HUES64 (cell line): ENCODE measurements around the gene TASOR2.

Experiments used
- H3K27ac ChIP-seq: 2 replicates; pipeline ENCODE4 v1.7.0; 2013; ENCODE audit warnings: low read depth, low read length, inconsistent platforms
- H3K27me3 ChIP-seq: 2 replicates; pipeline ENCODE4 v1.6.1; 2013; ENCODE audit warnings: mild to moderate bottlenecking, low read length; ENCODE audit not compliant: insufficient read depth
- H3K36me3 ChIP-seq: 2 replicates; pipeline ENCODE4 v1.6.1; 2013; ENCODE audit warnings: mild to moderate bottlenecking, low read length; ENCODE audit not compliant: insufficient read depth
- H3K4me1 ChIP-seq: 2 replicates; pipeline ENCODE4 v1.6.1; 2013; ENCODE audit warnings: mild to moderate bottlenecking, low read length, moderate library complexity; ENCODE audit not compliant: insufficient read depth
- H3K4me3 ChIP-seq: 2 replicates; pipeline ENCODE4 v1.5.1; 2013; ENCODE audit warnings: mild to moderate bottlenecking, low read length, moderate library complexity
- H3K9ac ChIP-seq: 2 replicates; pipeline ENCODE4 v1.6.1; 2013; ENCODE audit warnings: mild to moderate bottlenecking, low read depth, low read length
- H3K9me3 ChIP-seq: 2 replicates; pipeline ENCODE4 v1.6.1; 2013; ENCODE audit warnings: low read depth, low read length; ENCODE audit not compliant: insufficient read depth
- WGBS: fragments of 150-250, 120-280 bp; methylation state at CpG from one replicate; pipeline ENCODE4 v1.1.7; 2013; ENCODE audit warnings: missing lambda C conversion rate; 5-methylcytosine and 5-hydroxymethylcytosine counted together

Gene TASOR2

DNA sequence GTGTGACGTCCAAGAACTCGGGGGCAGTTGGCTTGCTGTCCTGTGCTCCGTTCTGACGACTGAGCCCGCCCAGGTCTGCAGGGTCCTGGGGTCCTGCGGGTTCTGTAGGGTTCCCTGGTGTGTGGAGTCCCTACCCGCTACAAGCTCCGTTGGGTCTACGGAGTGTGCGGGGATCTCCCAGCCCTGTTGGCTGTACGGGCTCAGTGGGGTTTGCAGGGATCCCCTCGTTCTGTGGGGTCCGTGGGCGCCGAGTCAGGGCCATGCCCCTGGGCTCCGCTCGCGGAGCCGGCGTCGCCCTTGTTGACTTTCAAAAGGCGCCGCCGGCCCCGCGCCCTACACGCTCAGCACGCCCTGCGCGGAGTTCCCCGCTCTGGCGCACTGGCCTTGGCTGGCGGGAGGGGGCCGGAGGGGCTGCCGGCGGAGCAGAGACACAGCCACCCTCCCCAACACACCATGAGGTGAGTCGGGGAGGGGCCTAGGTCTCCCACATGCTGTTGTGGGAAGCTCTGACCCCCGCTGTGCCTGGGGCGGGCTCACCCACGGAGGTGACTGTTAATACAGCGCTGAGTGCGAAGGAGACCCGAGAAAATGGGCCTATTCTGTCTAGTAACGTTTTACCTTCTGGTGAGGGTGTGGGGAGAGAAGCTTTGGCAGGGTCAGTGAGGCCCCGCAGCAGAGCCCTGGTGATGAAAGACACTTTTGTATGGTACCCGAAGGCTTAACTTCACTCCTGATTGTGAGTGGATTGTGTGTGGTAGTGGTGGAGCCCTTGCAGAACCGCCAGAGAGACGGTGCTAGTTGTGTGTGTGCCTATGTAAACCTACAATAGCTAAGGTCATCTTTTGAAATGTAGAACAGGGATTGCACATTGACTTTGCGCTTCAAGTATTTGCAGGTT is 8.1 kb downstream of the TASOR2 start:
- no peaks in the 10 kb centered on the region for H3K27me3 ChIP-seq
- 3% methylated on average over 49 of the region's 49 CpGs for WGBS
- peak overlapping the region; percentile 25; the same call in 1 of the 2 replicates for H3K27ac ChIP-seq
- 0 out of 2 replicates have a peak, but pooled peaks cover 2% of the 10 kb centered on the region for H3K36me3 ChIP-seq
- peak overlapping the region; percentile 89 for H3K4me3 ChIP-seq
- H3K9me3 ChIP-seq, result no peaks in the 10 kb centered on the region
- peak overlapping the region; percentile 84 for H3K9ac ChIP-seq
- peaks cover 33% of the 10 kb centered on the region for H3K4me1 ChIP-seq

DNA sequence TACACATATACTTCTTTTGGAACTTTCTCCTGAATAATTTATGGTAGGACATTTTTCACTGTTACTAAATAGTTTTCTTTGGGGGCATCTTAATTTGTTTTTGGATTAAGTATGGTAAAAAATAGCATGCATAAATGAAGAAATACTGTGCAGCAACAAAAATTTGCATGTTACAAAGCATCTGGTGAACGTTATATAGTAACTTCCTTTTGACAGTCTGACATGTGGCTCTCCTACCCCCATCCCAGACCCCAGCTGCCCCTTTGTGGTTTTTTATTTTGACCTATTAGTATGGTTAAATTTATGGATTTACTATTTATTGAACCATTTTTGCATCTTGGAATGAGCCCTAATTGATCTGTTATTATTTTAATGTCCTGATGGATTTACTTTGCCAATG is 9.9 kb downstream of the TASOR2 start:
- no peak overlapping the region for H3K4me3 ChIP-seq
- H3K9me3 ChIP-seq, result no peaks in the 10 kb centered on the region
- H3K4me1 ChIP-seq, result peaks cover 41% of the 10 kb centered on the region
- no peak overlapping the region for H3K27ac ChIP-seq
- H3K36me3 ChIP-seq, result 0 out of 2 replicates have a peak, but pooled peaks cover under 1% of the 10 kb centered on the region
- H3K27me3 ChIP-seq, result no peaks in the 10 kb centered on the region
- no peak overlapping the region for H3K9ac ChIP-seq
- 100% methylated on average over 1 of the region's 1 CpG for WGBS

DNA sequence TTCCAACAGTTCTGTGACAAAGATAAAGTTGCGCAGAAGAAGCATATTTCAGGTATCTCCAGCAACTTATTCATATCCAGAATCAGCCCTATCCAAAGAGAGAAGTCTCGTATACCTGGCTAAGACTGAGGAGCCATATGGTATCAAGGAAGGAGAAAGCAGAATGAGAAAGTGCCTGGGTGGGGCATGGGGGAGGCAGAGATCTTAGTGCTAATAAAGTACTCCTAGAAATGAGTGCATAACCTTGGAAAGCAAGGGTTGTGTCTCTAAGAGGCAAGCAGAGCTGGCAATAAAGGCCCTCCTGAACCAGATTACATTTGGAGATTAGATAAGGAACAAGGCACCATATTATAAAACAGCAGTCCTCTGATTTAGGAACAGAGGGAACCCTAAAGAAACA is 12.7 kb downstream of the TASOR2 start:
- 83% methylated on average over 2 of the region's 2 CpGs for WGBS
- Histone ChIP-seq H3K36me3 (0 out of 2 replicates have a peak, but pooled peaks cover 2% of the 10 kb centered on the region), H3K4me1 (peaks cover 40% of the 10 kb centered on the region), H3K9ac (no peak overlapping the region), H3K9me3 (no peaks in the 10 kb centered on the region), H3K27ac (no peak overlapping the region), H3K27me3 (no peaks in the 10 kb centered on the region), H3K4me3 (no peak overlapping the region)

DNA sequence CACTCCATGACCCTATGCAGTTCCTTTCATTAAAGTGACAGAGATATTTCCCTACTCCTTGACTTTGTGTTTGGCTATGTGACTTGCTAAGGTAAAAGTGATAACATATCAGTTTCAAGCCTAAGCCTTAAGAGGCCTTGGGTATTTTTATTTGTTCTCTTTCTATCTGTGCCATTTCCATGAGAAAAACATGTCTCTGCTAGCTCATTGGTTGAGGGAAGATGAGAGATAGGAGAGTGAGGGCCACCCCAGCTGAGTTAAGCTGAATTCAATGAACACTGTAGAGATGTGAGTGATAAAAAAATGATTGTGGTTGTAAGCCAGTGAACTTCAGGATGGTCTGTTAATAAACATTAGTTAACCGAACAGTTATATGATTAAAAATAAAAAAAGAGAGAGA is 13.4 kb downstream of the TASOR2 start:
- 0 out of 2 replicates have a peak, but pooled peaks cover 2% of the 10 kb centered on the region for H3K36me3 ChIP-seq
- peaks cover 38% of the 10 kb centered on the region for H3K4me1 ChIP-seq
- H3K4me3 ChIP-seq, result no peak overlapping the region
- no CpG with 5 or more reads among the region's 1 CpG for WGBS
- H3K27me3 ChIP-seq, result no peaks in the 10 kb centered on the region
- no peak overlapping the region for H3K9ac ChIP-seq
- no peaks in the 10 kb centered on the region for H3K9me3 ChIP-seq
- no peak overlapping the region for H3K27ac ChIP-seq

DNA sequence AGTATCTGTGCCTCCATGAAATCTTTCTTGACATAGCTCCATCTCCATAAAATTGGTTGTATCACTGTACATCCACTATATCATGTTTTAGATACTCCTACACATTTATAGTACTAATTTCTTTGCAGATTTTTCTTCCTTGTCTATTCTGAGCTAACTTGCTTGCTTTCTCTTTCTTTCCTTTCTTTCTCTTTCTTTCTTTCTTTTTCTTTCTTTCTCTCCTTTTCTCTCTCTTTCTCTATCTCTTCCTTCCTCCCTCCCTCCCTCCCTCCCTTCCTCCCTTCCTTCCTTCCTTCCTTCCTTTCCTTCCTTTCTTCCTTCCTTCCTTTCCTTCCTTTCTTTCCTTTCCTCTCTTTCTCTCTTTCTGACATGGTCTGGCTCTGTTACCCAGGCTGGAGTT is 23.7 kb downstream of the TASOR2 start:
- no peaks in the 10 kb centered on the region for H3K4me1 ChIP-seq
- H3K27me3 ChIP-seq, result no peaks in the 10 kb centered on the region
- no peak overlapping the region for H3K9ac ChIP-seq
- no peaks in the 10 kb centered on the region for H3K36me3 ChIP-seq
- H3K27ac ChIP-seq, result no peak overlapping the region
- no peaks in the 10 kb centered on the region for H3K9me3 ChIP-seq
- H3K4me3 ChIP-seq, result no peak overlapping the region

DNA sequence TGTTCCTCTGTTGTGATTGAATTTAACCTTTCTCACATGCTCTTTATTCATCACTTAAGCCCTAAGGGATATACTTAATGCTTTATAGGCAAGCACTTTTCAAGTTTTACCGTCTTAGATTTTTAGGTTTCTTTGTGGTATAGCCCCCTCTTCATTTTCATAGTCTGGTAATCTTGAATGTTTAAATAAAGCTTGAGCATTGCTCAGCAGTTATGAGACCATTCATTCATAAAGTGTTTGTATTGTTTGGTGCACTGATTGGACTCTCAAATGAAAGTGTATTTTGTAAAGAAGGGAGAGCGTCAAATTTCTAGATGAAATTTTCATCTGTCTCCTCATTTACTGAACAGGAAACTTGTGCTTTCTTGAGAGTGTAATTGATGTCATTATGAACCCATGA is 25.2 kb downstream of the TASOR2 start:
- WGBS, result 100% methylated on average over 2 of the region's 2 CpGs
- Histone ChIP-seq H3K27me3 (no peaks in the 10 kb centered on the region), H3K4me3 (no peak overlapping the region), H3K9ac (no peak overlapping the region), H3K4me1 (no peaks in the 10 kb centered on the region), H3K36me3 (no peaks in the 10 kb centered on the region), H3K27ac (no peak overlapping the region), H3K9me3 (no peaks in the 10 kb centered on the region)

DNA sequence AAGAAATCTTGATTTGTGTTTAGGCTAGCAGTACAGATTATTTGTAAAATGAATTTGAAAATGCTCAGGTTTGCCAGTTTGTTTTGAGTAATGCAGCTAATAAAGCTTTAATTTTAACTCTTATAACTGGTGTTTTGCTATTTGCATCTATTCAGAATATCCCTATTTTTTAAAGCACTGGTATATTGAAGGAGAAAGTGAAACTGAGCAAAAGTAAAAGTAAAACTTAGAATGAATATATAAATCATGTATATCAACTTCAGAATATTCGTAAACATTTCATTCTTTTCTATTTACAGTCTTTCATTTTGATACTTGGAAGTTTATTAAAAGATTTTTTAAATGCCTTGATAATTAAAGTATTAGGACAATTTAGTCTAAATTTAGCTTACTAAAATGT is 26.2 kb downstream of the TASOR2 start:
- Histone ChIP-seq H3K27ac (no peak overlapping the region), H3K9ac (no peak overlapping the region), H3K9me3 (no peaks in the 10 kb centered on the region), H3K36me3 (no peaks in the 10 kb centered on the region), H3K4me3 (no peak overlapping the region), H3K27me3 (no peaks in the 10 kb centered on the region), H3K4me1 (no peaks in the 10 kb centered on the region)
- no CpG with 5 or more reads among the region's 1 CpG for WGBS

DNA sequence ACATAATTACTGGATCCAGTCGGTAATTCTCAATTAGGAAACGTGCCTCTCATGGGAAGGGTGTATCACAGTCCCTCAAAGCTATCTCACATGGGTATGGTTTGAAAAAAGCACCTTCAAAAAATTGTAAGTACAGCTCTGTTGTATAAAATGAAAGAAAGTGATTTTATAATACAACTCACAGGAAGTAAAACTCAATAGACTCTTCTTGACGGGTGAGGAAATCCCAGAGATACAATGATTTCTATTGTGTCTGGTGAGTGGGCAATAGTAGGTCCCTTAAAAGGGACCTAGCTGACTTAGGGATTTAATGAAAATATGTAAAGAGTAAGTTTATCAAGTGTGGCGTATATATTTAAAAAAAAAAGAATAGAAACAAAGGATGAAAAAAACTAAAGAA is 27.0 kb downstream of the TASOR2 start:
- H3K4me1 ChIP-seq, result no peaks in the 10 kb centered on the region
- H3K36me3 ChIP-seq, result no peaks in the 10 kb centered on the region
- H3K27me3 ChIP-seq, result no peaks in the 10 kb centered on the region
- no peak overlapping the region for H3K27ac ChIP-seq
- WGBS, result 91% methylated on average over 4 of the region's 4 CpGs
- no peak overlapping the region for H3K4me3 ChIP-seq
- H3K9ac ChIP-seq, result no peak overlapping the region
- no peaks in the 10 kb centered on the region for H3K9me3 ChIP-seq

DNA sequence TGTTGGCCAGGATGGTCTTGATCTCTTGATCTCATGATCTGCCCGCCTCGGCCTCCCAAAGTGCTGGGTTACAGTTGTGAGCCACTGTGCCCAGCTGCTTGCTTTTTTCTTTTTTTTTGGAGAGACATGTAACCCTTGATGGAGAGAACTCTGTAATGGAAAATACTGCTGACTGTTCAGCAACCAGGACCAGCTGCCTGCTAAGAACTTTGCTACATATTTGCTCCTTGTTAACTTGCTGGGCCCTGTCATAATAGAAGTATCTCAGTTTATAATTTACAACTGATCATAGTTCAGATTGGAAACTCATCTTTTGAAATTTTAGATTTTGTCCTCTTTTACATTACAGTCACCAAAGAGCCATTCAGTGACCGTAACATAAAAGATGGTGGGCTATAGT is 34.9 kb downstream of the TASOR2 start:
- no peaks in the 10 kb centered on the region for H3K4me1 ChIP-seq
- no peak overlapping the region for H3K4me3 ChIP-seq
- no peaks in the 10 kb centered on the region for H3K27me3 ChIP-seq
- no peak overlapping the region for H3K27ac ChIP-seq
- H3K9ac ChIP-seq, result no peak overlapping the region
- H3K9me3 ChIP-seq, result no peaks in the 10 kb centered on the region
- 97% methylated on average over 3 of the region's 3 CpGs for WGBS
- H3K36me3 ChIP-seq, result peaks cover 28% of the 10 kb centered on the region

DNA sequence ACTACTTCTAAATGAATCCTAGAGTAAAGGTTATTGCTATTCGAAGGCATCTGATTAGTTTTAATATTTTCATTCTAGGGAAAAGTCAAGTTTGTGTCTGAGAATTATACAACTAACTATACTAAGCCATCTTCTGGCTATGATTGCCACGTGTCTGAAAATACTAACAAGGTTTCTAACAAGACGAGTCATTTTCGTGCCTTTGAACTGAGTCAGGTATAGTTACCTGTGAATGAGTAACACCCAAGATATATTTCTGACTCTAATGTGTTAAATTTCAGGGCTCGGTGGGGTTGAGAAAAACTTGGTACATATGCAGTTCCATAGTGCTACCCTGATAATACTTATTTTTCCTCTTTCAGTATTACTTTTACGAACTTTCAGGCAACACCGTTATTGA is 35.5 kb downstream of the TASOR2 start:
- peaks cover 32% of the 10 kb centered on the region for H3K36me3 ChIP-seq
- no peaks in the 10 kb centered on the region for H3K4me1 ChIP-seq
- no peak overlapping the region for H3K9ac ChIP-seq
- H3K4me3 ChIP-seq, result no peak overlapping the region
- H3K9me3 ChIP-seq, result no peaks in the 10 kb centered on the region
- H3K27ac ChIP-seq, result no peak overlapping the region
- 97% methylated on average over 6 of the region's 7 CpGs for WGBS
- H3K27me3 ChIP-seq, result no peaks in the 10 kb centered on the region

DNA sequence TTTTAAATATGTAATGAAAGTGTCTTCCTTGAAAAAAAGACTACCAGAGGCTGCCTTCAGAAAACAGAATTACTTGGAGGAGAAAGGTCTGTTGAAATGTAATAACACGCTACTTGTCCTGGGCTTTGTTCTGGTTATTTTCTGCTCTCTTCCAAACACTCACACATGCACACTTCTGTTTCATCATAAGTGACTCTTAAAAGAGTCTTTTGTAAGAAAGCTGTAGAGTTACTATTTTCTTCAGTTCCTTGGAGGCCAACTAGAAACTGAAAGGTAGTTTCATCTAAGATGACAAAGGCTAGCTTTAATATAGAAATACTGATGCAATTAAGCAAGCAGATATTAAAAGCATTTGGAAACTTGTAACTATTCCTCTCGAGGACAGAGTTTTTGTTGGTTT is 39.1 kb downstream of the TASOR2 start:
- Histone ChIP-seq H3K36me3 (peaks cover 59% of the 10 kb centered on the region), H3K27ac (no peak overlapping the region), H3K9me3 (no peaks in the 10 kb centered on the region), H3K4me3 (no peak overlapping the region), H3K4me1 (no peaks in the 10 kb centered on the region), H3K27me3 (no peaks in the 10 kb centered on the region), H3K9ac (no peak overlapping the region)
- whole genome bisulfite sequencing, result 98% methylated on average over 2 of the region's 2 CpGs
